HepG2 (cell line): ENCODE data around the gene TSHZ2. TPM values are rescaled to one million over a fixed set of nuclear protein-coding genes. Genes with fewer than 3 reads are reported as not detected.

ENCODE experiments used
- ATAC-seq: fragments of 200-7000 bp; cut with Tn5 transposase; 3 replicates; pipeline ENCODE4 v1.9.1; 2020; ENCODE audit warnings: mild to moderate bottlenecking, moderate library complexity
- BruUV-seq: library from RNA; stranded (reverse); fragments of 400-500 nt; replicated peaks from 2 replicates; lab custom pipeline; 2021; lab: Mats Ljungman, UMichigan
- CTCF ChIA-PET: fragments of 300-600 bp; formaldehyde crosslinking; extraction: SDS; loops from one replicate; lab custom pipeline; 2021; ENCODE audit warnings: low total read pairs, inconsistent platforms, low intra/inter-chr PET ratio; lab: Yijun Ruan, JAX
- POLR2A ChIA-PET: fragments of 350-600 bp; sonication (Branson Sonifier 250); formaldehyde crosslinking; loops from one replicate; lab custom pipeline; 2020; ENCODE audit warnings: antibody characterized with exemption, inconsistent platforms; lab: Yijun Ruan, JAX
- DNase-seq: peaks from one replicate; pipeline ENCODE4 v3.0.0-alpha.2; 2015; ENCODE audit warnings: low spot score
- FAIRE-seq: peaks from 3 replicates; lab custom pipeline; 2011; peaks lifted over from hg19 to GRCh38; lab: Jason Lieb, UNC
- H2AFZ ChIP-seq: one replicate; pipeline ENCODE4 v1.6.1; 2011; ENCODE audit warnings: low read length, inconsistent platforms
- H3K27ac ChIP-seq: fragments of 300-600 bp; 3 replicates; pipeline ENCODE4 v1.8.0; 2011; ENCODE audit warnings: mixed run types, mild to moderate bottlenecking, mixed read lengths, low read length, inconsistent platforms; ENCODE audit not compliant: insufficient read depth; ENCODE audit errors: extremely low read length
- H3K27me3 ChIP-seq, 2 experiments: fragments of 200-600 bp in 1 of 2; 2 replicates in 1 of 2; 3 replicates in 1 of 2; pipeline versions ENCODE4 v1.6.0 to v1.8.0; 2011; ENCODE audit warnings: low read length in 2 of 2, mild to moderate bottlenecking in 2 of 2, moderate library complexity in 2 of 2, inconsistent platforms in 1 of 2; ENCODE audit not compliant: insufficient read depth in 2 of 2, control insufficient read depth in 1 of 2
- H3K36me3 ChIP-seq, 2 experiments: fragments of 200-600 bp in 1 of 2; replicated peaks in 1 of 2; 2 replicates in 1 of 2; 3 replicates in 1 of 2; pipeline versions ENCODE4 v1.5.1 to v1.8.0; 2011; ENCODE audit warnings: low read length in 2 of 2, inconsistent platforms in 1 of 2; ENCODE audit not compliant: insufficient read depth in 2 of 2, control insufficient read depth in 1 of 2
- H3K4me1 ChIP-seq: 2 replicates; pipeline ENCODE4 v1.5.1; 2012; ENCODE audit warnings: low read length, inconsistent platforms; ENCODE audit not compliant: insufficient read depth
- H3K4me2 ChIP-seq: 2 replicates; pipeline ENCODE4 v1.6.0; 2011; ENCODE audit warnings: low read depth, low read length, inconsistent platforms
- H3K4me3 ChIP-seq, 3 experiments: fragments of 200-600 bp in 1 of 3; sonication (generic), shearing (Covaris generic) in 1 of 3; replicated peaks in 1 of 3; 2 replicates each; pipeline ENCODE4 v1.5.1; 2011 to 2016; ENCODE audit warnings: low read length in 3 of 3, inconsistent platforms in 2 of 3, low read depth in 2 of 3, mild to moderate bottlenecking in 2 of 3, control low read depth in 1 of 3, mixed read lengths in 1 of 3; ENCODE audit not compliant: insufficient read depth in 1 of 3
- H3K79me2 ChIP-seq: one replicate; pipeline ENCODE4 v1.6.1; 2011; ENCODE audit warnings: low read length, inconsistent platforms; ENCODE audit not compliant: insufficient read depth
- H3K9ac ChIP-seq: 2 replicates; pipeline ENCODE4 v1.6.0; 2011; ENCODE audit warnings: mild to moderate bottlenecking, low read depth, low read length, inconsistent platforms; ENCODE audit not compliant: insufficient read depth
- H3K9me3 ChIP-seq: 2 replicates; pipeline ENCODE4 v1.5.1; 2012; ENCODE audit warnings: mild to moderate bottlenecking, low read length
- H4K20me1 ChIP-seq: 2 replicates; pipeline ENCODE4 v1.6.0; 2011; ENCODE audit warnings: inconsistent platforms, mild to moderate bottlenecking, low read length, moderate library complexity; ENCODE audit not compliant: insufficient read depth
- ARNTL ChIP-seq: sonication (generic); formaldehyde crosslinking; IDR thresholded peaks from 2 replicates; pipeline ENCODE4 v1.4.0; 2020; ENCODE audit warnings: mild to moderate bottlenecking, missing genetic modification reagents
- CEBPB ChIP-seq: IDR thresholded peaks from 2 replicates; pipeline ENCODE4 v1.6.1; 2011; ENCODE audit warnings: low read depth, low read length, improper control_type of control experiment, borderline replicate concordance
- CREB1 ChIP-seq, 2 experiments: fragments of 450-650 bp in 1 of 2; IDR thresholded peaks; 2 replicates each; pipeline ENCODE4 v1.6.1; 2016 to 2017; ENCODE audit warnings: control low read depth in 1 of 2, mild to moderate bottlenecking in 1 of 2, missing compliant biosample characterization in 1 of 2, missing genetic modification characterization in 1 of 2
- CTCF ChIP-seq: sonication (generic); formaldehyde crosslinking; IDR thresholded peaks from 2 replicates; pipeline ENCODE4 v1.5.0; 2020; ENCODE audit warnings: mild to moderate bottlenecking, missing genetic modification reagents, moderate library complexity
- HMGXB4 ChIP-seq, 2 experiments: sonication (generic) in 1 of 2; formaldehyde crosslinking in 1 of 2; IDR thresholded peaks; 2 replicates each; pipeline versions ENCODE4 v1.4.0 to v1.6.1; 2018 to 2020; ENCODE audit warnings: missing genetic modification reagents in 2 of 2, borderline replicate concordance in 1 of 2, low read depth in 1 of 2, mild to moderate bottlenecking in 1 of 2, missing biosample characterization in 1 of 2
- HNRNPUL1 ChIP-seq: fragments of 200-400 bp; formaldehyde crosslinking; IDR thresholded peaks from 2 replicates; pipeline ENCODE4 v1.6.1; 2017; ENCODE audit warnings: low read depth, mild to moderate bottlenecking, low read length, moderate library complexity
- MAFF ChIP-seq: IDR thresholded peaks from 2 replicates; pipeline ENCODE4 v1.6.1; 2011; ENCODE audit warnings: low read depth, low read length, improper control_type of control experiment
- NFE2 ChIP-seq: sonication (generic); formaldehyde crosslinking; IDR thresholded peaks from 2 replicates; pipeline ENCODE4 v1.4.0; 2020; ENCODE audit warnings: missing genetic modification reagents
- PAWR ChIP-seq: sonication (generic); formaldehyde crosslinking; IDR thresholded peaks from 2 replicates; pipeline ENCODE4 v1.4.0; 2020; ENCODE audit warnings: missing genetic modification reagents, mild to moderate bottlenecking, borderline replicate concordance
- PHF20 ChIP-seq: sonication (generic); formaldehyde crosslinking; IDR thresholded peaks from 2 replicates; pipeline ENCODE4 v1.5.0; 2020; ENCODE audit warnings: mild to moderate bottlenecking, missing genetic modification reagents
- ZFP36 ChIP-seq: fragments of 150-350 bp; IDR thresholded peaks from 2 replicates; pipeline ENCODE4 v1.6.1; 2018; ENCODE audit warnings: borderline replicate concordance, low read length, low read depth; ENCODE audit not compliant: partially characterized antibody
- ZNF564 ChIP-seq: sonication (generic); formaldehyde crosslinking; IDR thresholded peaks from 2 replicates; pipeline ENCODE4 v1.8.1; 2023; ENCODE audit warnings: mild to moderate bottlenecking, missing genetic modification reagents
- whole genome bisulfite sequencing: methylation state at CpG from one replicate; pipeline ENCODE4 v1.1.6; 2017; ENCODE audit warnings: low lambda C conversion rate; 5-methylcytosine and 5-hydroxymethylcytosine counted together
- in situ Hi-C: cut with HindIII; loops from 2 replicates; pipeline ENCODE4 v1.10.0; 2017; ENCODE audit warnings: low pct_unique_long_range_greater_than_20kb; ENCODE audit not compliant: extremely low pct_ligation_motif_present
- intact Hi-C: fragments of 100-400 bp; cut with micrococcal nuclease; formaldehyde crosslinking; loops from one replicate; pipeline ENCODE4 v1.10.0; 2022; ENCODE audit not compliant: unreplicated experiment
- polyA plus RNA-seq, 8 experiments: library from polyadenylated mRNA; depleted of rRNA in 3 of 8; stranded (reverse) in 7 of 8; unstranded in 1 of 8; fragments of >200 nt; fragmentation: Illumina TruSeq in 4 of 8; extraction: Trizol in 4 of 8; gene quantifications; 2 replicates each; pipeline versions ENCODE4 v1.2.1 to v1.2.3, GENCODE V29; 2011 to 2016; ENCODE audit warnings: low read depth in 4 of 8, missing spikeins in 1 of 8, mixed read lengths in 1 of 8; ENCODE audit not compliant: insufficient read depth in 1 of 8
- total RNA-seq, 5 experiments: library from RNA; depleted of rRNA; stranded (reverse); fragments of >200 nt; fragmentation: Illumina TruSeq; extraction: Trizol; gene quantifications; 2 replicates each; pipeline ENCODE4 v1.2.3, GENCODE V29; 2016; ENCODE audit warnings: low read depth in 1 of 5

The TSHZ2 gene
- total and polyA plus RNA-seq, 2 of the 13 experiments (the other 11 are each of a cell fraction or from before 2014, with no cell fraction given) = 0.01 TPM; not detected in 1

- no peaks in the 10 kb centered on the region for H3K4me1 ChIP-seq
- no TSS peak for BruUV-seq
- no peak for DNase-seq
- no peaks in the 10 kb centered on the region for H3K79me2 ChIP-seq
- no peak overlapping the region for H3K27ac ChIP-seq
- FAIRE-seq = peak; percentile 23
- H4K20me1 ChIP-seq = no peaks in the 10 kb centered on the region
- no peak overlapping the region for H3K4me2 ChIP-seq
- TF ChIP-seq CREB1 (IDR thresholded peaks at IDR 0.05) = peak; percentile 12; the same call in 1 of the 2 replicates
- TF ChIP-seq CREB1 (CRISPR knock-in tag; IDR thresholded peaks at IDR 0.05) = no peak
- no peak for TF ChIP-seq ZNF564 (CRISPR knock-in tag)
- TF ChIP-seq HMGXB4 (CRISPR knock-in tag; IDR thresholded peaks at IDR 0.05; ENCODE audit: borderline replicate concordance in 1 of 2, low read depth in 1 of 2) = no peak
- no peak overlapping the region for H2AFZ ChIP-seq
- H3K9ac ChIP-seq = no peak overlapping the region
- no peaks in the 10 kb centered on the region for H3K9me3 ChIP-seq
- POLR2A ChIA-PET = no interaction called here
- under 1% methylated on average over 3 of the region's 3 CpGs for WGBS
- no peak for ATAC-seq
- in situ Hi-C loops (no loop called here), intact Hi-C loops (no loop called here)
- H3K36me3 ChIP-seq = no peaks in the 10 kb centered on the region
- H3K4me3 ChIP-seq = no peak overlapping the region
- H3K27me3 ChIP-seq = no peaks in the 10 kb centered on the region
- CTCF ChIA-PET = no interaction called here
Measured at GRCh38 chr20:53130795-53131194, 158.6 kb downstream of the TSHZ2 start.

DNA sequence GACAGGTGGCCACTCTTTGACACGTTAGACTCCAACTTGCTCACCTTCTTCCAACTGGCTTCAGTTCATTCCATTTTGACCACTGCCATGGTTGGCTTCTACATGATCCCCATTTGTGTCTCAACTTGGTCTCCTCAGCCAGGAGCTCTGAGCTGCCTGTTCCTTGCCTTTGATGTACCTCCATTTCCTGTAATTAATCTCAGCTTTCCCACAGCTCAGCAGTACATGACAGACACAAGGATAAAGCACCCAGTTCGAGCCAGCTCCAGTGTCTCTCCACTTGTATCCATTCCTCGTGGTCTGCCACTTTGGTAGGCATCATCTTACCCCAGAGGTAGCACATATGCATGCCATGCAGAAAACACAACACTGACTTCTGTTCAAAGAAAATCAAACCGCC is 161.0 kb downstream of the TSHZ2 start:
- DNase-seq (no peak), FAIRE-seq (no peak), ATAC-seq (no peak)
- H3K9ac ChIP-seq = no peak overlapping the region
- H2AFZ ChIP-seq = no peak overlapping the region
- no peaks in the 10 kb centered on the region for H4K20me1 ChIP-seq
- in situ Hi-C loops = no loop called here
- ChIA-PET CTCF (no interaction called here), POLR2A (no interaction called here)
- 2% methylated on average over 4 of the region's 4 CpGs for WGBS
- H3K36me3 ChIP-seq = no peaks in the 10 kb centered on the region
- intact Hi-C loops = no loop called here
- H3K79me2 ChIP-seq = no peaks in the 10 kb centered on the region
- H3K4me2 ChIP-seq = no peak overlapping the region
- TF ChIP-seq PHF20 (CRISPR knock-in tag) = no peak
- TF ChIP-seq CEBPB = no peak
- no peak for TF ChIP-seq ARNTL (CRISPR knock-in tag)
- TF ChIP-seq NFE2 = no peak
- TF ChIP-seq MAFF = no peak
- TF ChIP-seq ZFP36 = no peak
- no peak for TF ChIP-seq CTCF
- TF ChIP-seq HNRNPUL1 = no peak
- no peak for TF ChIP-seq PAWR (CRISPR knock-in tag)
- no peaks in the 10 kb centered on the region for H3K9me3 ChIP-seq
- H3K27me3 ChIP-seq = no peaks in the 10 kb centered on the region
- H3K27ac ChIP-seq = no peak overlapping the region
- H3K4me1 ChIP-seq = no peaks in the 10 kb centered on the region
- H3K4me3 ChIP-seq = no peak overlapping the region
- BruUV-seq = no TSS peak
